GM12892 (cell line): ENCODE results near the gene CACNA2D1.

Experiments
- POLR2A ChIP-seq: IDR thresholded peaks from 2 replicates; pipeline ENCODE4 v1.6.1; 2011; ENCODE audit warnings: low read depth, low read length, control low read depth
- POLR2AphosphoS5 ChIP-seq: IDR thresholded peaks from 2 replicates; pipeline ENCODE4 v1.6.1; 2011; ENCODE audit warnings: low read depth, low read length, control low read depth
- TAF1 ChIP-seq: IDR thresholded peaks from 2 replicates; pipeline ENCODE4 v1.6.1; 2011; ENCODE audit warnings: low read depth, mild to moderate bottlenecking, control low read depth, low read length, borderline replicate concordance

DNA sequence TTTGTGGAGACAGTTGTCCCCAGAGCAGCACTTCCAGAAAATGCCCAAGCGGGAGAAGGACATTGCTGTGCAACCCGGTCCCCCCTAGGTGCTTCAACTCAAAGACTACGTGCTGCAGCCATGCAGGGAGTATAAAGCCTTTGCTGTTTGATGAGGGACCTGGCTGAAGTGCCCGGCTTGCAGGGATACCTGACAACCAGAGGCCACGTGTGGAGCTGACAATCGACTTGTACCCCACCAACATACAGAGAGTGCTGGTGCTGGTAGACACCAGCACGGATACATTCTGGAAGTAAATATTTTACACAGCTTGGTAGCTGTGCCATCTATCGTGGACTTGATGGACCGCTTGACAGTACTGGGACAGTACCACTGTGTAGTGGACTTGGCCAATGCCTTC, 240.6 kb downstream of the CACNA2D1 start:
- TF ChIP-seq POLR2AphosphoS5 (no peak), POLR2A (no peak), TAF1 (no peak)
